ENCODE measurements around the gene PRAME.

PRAME gene

DNA sequence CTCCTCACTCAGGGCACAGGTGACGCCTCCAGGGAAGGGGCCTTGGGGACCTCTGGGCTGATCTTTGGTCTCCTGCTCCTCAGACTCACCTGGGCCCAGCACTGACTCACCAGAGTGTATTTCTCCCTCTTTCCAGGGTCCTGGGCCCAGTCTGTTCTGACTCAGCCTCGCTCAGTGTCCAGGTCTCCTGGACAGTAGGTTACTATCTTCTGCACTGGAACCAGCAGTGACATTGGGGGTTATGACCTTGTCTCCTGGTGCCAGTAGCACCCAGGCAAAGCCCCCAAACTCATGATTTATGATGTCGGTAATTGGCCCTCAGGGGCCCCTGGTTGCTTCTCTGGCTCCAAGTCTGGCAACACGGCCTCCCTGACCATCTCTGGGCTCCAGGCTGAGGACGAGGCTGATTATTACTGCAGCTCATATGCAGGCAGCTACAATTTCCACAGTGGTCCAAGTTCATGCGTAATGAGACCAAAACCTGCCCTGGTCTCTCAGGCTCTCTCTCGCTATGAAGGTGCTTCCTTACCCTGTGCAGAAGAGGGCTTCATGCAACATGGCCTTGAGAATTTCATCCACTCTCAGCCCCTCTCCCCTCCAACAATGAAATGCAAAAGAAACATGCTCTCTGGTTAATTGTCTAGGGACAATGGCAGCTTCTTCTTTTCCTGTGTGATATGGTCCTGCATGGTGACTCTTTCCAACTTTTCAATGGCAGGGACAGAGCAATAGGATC lies 21.0 kb upstream of the PRAME start:
- DNase-seq (ENCODE audit: low spot score): no peak

DNA sequence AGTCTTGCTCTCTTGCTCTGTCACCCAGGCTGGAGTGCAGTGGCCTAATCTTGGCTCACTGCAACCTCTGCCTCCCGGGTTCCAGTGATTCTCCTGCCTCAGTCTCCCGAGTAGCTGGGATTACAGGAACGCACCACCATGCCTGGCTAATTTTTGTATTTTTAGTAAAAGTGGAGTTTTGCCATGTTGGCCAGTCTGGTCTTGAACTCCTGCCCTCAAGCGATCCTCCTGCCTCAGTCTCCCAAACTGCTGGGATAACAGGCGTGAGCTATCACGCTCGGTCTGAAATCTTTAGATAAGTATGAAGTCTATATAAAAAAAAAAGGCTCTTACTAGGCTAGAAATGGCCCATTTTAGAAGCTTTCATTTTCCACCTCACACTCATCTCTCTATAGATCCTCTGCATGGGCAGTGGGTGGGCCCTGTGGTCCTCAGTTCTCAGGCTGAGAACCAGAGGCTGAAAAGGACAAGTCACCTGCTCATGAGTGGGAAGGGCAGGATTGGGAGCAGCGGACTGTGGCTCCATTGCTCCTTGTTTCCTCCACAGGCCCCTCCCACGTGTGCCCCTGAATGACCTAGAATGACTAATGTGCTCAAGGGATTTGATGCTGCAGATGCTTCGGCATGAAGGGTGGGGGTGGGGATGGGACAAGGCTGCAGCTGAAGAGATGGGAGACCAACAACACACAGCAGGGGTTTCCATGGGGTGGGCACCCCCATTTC lies 19.8 kb upstream of the PRAME start:
- peak; percentile 43 for DNase-seq (ENCODE audit: low spot score)

DNA sequence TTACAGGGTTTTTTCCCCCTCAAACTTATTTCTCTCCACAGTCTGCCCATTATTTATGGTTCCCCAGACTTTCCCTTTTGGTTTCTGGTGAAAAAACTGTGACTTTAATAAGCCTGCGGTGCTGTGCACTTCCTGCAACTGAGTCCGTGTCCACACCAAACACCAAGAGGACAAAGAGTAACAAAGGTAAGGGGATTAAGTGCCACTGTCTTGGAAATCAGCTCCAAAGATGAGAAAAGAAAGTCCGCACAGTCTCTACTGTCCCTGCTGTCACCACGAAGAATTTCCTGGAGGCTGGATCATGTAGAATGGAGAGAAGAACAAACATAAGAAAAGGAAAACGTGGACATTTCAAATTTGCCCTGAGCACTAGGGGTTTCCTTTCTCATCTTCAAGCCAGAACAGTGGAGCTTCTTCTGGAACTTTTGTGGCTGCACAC lies 17.9 kb upstream of the PRAME start:
- no peak for DNase-seq (ENCODE audit: low spot score)

DNA sequence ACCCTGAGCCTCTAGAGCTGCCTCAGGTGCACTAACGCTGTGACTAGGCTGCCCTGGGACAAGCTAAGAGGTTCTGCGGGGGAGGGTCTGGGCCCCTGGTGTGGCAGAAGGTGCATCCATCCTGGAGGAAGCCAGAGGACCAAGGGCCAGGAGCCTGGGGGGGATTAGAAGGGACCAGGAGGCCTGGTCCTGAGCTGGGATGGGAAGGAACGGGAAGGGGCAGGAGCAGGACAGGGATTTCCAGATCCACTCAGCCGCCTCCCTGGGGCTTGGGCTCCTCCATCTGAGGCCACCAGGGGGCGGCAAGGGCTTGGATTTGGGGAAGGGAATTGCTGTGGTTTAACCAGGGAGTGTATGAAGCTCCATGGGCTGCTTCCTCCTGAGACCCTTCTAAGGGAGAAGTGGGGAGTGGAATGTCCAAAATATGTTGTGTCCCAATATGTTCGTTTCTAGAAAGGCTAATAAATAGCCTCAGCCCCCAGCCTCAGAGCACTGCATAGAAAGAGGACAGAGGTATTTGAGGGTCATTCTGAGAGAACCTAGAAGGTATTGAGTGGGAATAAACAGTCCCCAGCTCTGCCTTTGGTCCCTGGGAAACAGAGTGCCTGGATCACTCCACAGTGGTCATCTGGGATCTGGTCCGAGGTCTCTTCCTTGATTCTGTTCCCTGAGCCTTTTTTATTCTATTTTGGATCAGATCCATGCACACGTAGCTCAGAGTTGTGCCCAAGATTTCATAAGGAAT lies 17.4 kb upstream of the PRAME start:
- peak; percentile 31 for DNase-seq (ENCODE audit: low spot score)

DNA sequence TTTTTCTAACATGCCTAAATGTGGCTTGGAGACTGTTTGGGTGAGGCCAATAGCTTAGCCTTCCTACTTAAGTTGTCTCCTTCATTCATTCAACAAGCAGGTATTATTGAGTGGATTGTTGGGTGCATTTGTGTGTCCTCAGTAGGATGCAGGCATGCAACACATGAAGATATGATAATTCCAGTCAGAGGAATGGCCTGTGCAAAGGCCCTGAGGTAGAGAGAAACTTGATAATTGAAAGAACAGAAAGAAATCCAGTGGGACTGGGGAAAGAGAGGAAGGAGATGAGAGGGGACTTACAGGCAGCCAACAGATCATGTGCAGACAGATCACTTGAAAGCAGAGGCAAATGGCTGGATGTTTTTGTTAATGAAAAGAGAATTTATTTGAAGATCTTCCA lies 15.3 kb upstream of the PRAME start:
- DNase-seq (ENCODE audit: low spot score): no peak

DNA sequence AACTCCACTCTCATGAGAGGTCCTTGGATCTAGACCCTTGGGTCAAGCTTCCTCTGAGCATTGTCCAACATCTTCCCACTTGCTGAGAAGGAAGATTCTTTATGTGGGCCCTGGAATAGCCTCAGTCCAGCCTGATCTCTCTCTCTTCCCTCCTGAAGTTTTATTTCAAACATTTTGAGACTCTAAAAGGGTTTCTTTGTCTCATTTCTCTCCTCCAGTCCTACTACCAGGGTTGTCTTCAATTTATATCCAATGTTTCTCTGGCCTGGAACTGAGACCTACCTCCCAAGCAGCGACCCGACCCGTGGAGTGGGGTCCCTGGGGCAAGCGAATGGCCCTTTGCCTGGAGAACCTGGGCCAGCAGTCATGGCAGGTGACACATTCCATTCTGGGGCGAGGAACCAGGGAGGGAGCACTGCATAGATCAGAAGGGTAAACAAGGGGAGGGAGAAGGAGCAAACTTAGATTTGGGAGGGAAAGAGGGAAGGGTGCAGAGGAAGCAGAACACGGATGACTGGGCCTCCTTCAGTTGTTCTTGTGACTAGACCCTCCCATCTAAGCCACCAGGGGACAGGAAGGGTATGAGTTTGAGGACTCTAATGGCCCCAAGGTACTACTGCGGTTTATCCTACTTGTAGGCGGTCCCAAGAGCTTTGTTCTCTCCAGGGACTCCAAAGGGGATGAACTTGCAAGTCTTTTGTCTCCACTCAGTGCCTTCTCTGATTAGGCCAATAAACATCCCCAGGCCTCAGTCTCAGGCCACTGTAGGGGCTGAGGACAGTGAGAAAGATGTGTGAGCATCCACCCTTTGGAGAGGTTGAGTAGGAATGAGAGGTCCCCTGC lies 14.2 kb upstream of the PRAME start:
- no peak for DNase-seq (ENCODE audit: low spot score)

DNA sequence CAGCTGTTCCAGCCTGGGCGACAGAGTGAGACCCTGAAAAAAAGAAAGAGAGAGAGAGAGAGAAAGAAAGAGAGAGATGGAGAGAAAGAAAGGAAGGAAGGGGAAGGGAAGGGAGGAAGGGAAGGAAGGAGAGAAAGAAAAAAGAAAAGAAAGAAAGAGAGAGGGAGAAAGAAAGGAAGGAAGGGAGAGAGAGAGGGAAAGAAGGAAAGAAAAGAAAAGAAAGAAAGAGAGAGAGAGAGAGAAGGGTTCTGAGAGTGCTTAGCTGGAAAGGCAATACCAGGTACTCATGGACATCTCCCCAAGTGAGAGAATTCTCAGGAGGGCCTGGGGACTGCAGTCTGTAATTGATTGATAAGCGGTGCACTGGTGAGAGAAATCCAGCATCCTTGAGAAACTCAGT lies 12.8 kb upstream of the PRAME start:
- DNase-seq (ENCODE audit: low spot score): no peak

DNA sequence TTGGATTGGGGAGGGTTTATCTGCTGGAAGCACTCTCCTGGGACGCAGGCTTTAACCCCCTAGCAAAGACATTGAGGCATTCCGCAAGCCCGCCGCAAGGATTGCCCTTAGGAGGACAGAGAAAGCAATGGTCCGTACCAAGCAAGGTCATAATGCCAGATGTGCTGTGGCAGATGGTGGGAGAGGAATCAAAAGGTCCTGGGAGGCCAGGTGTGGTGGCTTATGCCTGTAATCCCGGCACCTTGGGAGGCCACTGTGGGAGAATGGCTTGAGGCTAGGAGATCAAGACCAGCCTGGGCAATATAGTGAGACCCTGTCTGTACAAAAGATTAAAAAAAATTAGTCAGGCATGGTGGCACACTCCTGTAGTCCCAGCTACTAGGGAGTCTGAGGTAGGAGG lies 12.4 kb upstream of the PRAME start:
- DNase-seq (ENCODE audit: low spot score): no peak

DNA sequence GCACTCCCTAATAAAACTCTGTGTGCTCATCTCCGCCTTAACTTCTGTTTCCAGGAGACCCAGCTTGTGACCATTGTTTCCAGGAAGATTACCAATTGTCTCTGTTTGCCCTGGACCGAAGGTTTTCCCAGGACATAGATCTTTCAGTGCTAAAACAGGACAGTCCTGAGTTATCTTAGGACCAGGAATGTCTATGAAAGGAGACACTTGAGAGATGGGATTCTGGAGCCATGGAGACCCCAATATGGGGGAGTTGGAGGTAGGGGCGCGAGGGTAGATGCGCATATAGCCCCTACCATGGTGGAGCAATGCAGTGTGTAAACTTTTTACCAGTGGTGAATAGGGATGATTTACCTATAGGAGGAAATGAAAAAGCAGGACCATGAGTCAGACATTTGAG lies 10.2 kb upstream of the PRAME start:
- DNase-seq (ENCODE audit: low spot score): no peak

DNA sequence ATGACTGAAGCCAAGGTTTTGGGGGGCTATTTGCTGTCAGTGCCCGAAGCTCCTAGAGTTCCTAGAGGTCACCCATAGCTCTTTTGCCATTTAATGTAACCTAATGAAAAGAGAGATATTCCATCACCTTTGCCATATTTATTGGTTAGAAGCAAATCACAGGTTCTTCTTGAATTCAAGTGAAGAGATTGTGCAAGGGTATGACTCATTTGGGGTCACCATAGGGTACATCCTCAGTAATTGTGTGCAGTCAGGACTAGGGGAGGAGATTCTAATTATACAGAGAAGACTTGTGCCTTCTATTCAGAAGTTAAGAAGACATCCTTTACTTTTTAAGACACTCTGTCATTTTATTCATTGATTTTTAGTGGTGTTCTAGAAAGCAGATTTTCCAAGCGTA lies 6.9 kb upstream of the PRAME start:
- no peak for DNase-seq (ENCODE audit: low spot score)

DNA sequence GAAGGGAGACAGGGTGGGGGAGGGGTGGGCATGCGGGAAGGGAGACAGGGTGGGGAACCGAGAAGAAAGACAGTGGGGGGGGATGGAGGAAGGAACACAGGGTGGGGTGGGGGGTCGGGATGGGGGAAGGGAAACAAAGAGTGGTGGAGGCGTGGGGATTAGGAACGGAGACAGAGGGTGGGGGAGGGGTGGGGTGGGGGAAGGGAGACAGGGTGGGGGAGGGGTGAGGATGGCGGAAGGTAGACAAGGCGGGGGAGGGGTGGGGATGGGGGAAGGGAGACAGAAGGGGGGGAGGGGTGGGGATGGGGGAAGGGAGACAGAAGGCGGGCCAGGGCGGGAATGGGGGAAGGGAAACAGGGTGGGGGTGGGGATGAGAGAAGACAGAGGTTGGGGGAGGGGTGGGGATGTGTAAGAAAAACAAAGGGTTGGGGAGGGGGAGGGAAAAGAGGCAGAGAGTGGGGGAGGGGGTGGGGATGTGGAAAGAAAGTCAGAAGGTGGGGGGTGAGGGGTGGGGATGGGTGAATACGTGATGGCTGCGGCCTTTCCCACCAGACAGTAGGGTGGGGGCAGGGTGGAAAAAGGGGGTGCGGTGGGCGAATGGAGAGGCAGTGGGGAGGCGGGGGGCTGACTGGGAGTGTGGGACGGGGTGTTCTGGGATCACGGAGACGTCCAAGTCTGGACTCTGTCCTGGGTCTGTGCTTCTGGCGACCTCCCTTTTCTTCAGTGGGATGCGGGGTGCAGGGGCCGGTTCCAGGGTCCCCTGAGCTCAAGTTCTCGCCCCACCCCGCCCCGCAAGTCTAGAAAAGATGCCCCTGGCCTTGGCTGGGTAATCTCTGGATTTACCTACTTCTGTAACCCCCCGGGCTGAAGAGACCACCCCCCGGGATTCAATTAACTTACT lies 744 bp downstream of the PRAME start:
- DNase-seq (ENCODE audit: low spot score): no peak

DNA sequence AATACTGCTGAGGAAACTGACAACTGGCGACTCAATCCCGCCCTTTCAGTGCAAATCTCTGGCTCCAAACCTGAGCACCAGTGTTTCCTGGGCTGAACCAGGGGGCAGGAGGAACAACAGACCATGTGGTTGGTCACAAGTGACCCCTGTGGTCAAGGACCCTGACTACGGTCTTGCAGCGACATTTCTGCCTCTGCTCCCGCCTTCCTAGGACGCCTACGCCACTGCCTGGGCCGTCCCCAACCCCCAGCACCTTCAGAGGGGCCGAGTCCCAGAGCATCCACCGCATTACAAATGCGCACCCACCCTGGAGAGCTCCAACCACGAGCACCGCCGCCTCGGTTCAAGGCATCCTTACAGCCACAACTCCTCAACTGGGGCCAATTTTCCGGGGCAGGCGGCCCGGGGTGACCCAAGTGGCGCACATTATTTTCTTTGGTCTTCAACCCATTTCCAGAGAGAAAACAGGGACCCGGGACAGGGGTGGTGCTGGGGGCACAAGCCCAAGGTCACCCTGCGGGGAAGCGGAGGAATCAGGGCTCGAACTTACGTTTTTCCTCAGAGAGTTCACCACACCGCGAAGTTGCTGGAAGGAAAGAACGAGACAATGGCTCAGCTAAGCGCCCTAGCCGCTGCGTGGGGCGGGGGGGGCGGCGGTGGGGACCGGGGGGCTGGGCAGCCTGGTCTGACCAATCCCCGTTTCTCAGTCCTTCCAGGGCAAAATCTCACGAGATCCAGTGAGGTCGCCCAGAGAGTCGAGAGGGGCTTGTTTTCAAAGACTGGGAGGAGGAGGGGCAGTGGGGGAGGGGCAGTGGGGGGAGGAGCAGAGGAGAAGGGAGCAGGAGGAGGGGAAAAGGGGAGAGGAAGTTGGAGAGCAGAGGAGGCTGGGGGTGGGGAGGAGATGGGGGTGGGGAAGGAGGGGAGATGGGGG lies 1.8 kb downstream of the PRAME start:
- DNase-seq (ENCODE audit: low spot score): no peak

DNA sequence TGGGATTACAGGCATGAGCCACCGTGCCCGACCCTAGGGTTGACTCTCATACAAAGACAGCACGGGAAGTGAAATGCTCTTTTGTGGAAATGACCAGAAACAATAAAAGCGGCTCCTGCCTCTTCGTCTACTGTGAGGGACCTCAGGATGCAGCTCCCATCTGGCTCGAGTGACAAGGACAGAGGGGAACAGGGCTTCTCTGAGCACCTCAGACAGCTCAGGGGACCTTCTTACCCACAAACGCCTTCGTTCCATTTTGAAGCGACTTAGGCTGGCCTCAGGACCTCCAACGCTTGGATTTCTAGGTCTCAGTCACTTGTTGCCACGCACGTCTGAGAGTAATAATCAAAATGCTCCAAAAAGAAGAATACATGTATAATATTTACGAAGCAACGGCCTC lies 2.5 kb downstream of the PRAME start:
- DNase-seq (ENCODE audit: low spot score): no peak

DNA sequence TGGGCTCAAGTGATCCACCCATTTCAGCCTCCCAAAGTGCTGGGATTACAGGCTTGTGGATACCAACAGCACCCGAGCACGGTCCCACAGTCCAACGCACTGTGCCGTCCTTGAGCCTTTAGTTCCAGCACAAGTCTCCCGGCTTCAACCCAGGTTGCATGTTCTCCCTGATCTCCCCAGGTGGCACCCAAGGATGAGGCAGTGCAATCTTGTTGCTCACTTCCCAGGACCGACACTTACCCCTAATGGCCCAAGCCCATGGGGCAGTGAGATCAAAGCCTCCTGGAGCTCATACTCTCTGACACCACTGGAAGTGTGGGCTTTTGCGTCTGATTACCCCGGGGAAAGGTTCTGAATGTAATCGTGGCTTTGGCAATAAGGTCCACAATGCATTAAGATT lies 3.5 kb downstream of the PRAME start:
- DNase-seq (ENCODE audit: low spot score): no peak

DNA sequence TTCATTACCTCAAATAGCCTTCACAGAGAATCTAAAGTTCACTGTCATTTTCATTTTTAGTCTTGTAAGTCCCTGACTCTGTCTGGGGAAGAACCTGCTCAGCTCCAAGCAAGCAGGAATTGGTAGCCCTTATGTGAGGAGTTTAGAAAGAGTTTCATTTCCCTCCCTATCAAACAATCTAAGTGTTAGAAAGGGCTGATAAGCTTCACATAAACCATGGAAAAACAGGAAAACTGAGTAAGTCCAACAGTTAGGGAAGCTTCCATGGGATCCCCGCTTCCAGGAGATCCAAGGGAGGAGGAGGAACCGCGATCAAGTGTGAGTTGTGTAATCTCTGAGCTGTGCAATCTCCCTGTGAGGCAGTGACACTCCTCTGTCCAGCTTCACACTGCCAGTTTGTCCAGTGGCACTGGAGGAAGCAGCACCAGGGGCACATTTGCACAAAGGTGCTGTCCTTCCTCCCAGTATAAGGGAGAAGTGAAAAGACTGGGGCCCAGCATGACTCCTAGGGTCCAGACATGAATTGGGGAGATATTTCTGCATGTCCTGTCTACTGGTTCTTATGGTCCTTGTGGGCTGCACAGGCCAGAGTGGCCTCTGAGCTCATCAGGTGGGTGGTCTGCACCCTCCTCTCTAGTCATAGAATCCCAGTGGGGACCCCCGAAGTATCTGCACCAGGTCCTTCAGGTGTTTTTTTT lies 4.3 kb downstream of the PRAME start:
- DNase-seq (ENCODE audit: low spot score): no peak

DNA sequence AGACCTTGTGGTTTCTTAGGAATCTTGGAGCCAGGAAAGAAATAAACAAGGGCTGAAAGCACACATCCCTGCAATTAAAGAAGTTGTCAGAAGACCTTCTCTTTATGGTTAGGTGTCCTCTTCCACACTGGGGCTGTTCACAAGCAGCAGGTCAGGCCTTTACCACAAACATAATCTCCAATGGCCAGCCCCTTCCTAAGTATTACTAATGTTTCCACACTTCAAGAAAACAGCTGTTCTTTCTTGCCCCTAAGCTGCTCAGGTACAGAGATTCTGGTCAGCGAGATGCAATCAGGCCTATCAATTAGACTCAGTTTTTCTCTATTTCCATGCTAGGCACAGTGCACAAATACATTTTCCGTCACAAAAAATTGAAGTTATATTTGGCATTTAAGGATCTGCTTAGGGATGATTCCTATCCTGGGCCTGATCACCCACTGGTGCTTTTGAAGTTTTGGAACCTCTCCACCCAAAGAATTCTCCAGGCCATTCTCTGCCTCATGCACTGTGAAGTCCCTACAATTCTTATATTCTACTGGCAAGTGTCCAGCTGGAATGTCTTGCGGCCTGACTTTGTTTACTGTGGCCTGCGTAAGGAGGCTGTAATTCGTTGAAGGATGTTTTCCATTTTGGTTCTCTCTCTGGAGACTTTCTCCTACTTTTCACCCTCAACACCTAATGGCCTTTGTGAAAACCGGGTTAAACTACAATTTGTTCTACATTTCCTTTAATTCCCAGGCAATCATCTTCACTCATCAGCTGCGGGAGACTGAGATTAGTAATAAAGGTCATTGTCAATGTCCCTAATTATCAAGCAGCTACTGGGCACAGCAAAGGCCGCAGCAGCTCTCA lies 5.1 kb downstream of the PRAME start:
- no peak for DNase-seq (ENCODE audit: low spot score)

DNA sequence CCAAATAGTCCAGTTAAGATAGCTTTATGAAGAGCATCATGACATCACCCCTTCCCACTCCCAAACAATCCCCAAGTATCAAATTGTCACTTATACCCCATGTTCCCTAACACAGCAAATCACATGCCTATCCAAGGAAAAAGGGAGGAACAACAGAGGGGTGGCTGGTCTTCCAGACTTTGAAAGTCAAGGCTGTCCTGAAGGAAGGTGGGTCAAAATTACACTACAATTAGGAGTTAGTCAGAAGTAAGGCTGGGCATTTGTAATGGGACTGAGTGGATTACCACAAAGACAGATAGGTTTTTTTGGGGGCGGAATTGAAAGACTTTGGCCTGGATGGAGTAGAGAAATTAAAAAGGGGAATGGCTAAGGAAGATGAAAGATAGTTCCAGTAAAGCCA lies 5.9 kb downstream of the PRAME start:
- no peak for DNase-seq (ENCODE audit: low spot score)

DNA sequence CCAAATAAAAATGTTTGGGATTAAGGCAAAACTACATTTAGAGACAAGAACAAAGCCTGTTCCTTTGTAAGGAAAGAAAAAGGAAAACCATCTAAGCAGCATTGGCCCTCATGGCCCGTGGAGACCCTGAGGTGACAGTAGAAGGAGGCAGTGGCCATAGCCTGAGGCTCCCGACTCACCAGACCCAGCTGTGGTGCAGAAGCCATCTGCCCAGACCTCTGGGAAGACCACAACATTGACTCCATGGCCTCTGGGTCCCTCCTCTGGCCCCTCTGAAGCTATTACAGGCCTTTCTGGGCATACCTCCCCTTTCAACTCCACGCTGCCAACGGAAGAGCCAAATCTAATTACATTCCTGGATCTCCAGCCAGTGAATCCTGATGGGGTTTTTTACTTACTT lies 6.4 kb downstream of the PRAME start:
- DNase-seq (ENCODE audit: low spot score): no peak

Measured in kidney capillary endothelial cell (primary cell).